ENCODE data around the gene EVL.
"Not testable (repeated sequence)": the region's sequence is repeated elsewhere in the genome, so short reads cannot be mapped to it uniquely, and the experiment has no call there.

The EVL gene

GRCh38 chr14:100147691-100148464 is 82.7 kb downstream of the EVL start:
- no peak for DNase-seq (ENCODE audit: low read depth)

- DNase-seq (ENCODE audit: low read depth): no peak
Measured at GRCh38 chr14:100148837-100149731, 83.9 kb downstream of the EVL start.

- no peak for DNase-seq (ENCODE audit: low read depth)
Measured at GRCh38 chr14:100149851-100150611, 84.8 kb downstream of the EVL start.

GRCh38 chr14:100150932-100151587 is 85.8 kb downstream of the EVL start:
- no peak for DNase-seq (ENCODE audit: low read depth)

GRCh38 chr14:100152091-100152490 is 86.9 kb downstream of the EVL start:
- DNase-seq (ENCODE audit: low read depth): no peak

- no peak for DNase-seq (ENCODE audit: low read depth)
Measured at GRCh38 chr14:100153560-100153959, 88.3 kb downstream of the EVL start.

- DNase-seq (ENCODE audit: low read depth): no peak
Measured at GRCh38 chr14:100155049-100155621, 89.9 kb downstream of the EVL start.

GRCh38 chr14:100155756-100156616 is 90.8 kb downstream of the EVL start:
- no peak for DNase-seq (ENCODE audit: low read depth)

- no peak for DNase-seq (ENCODE audit: low read depth)
Measured at GRCh38 chr14:100156776-100157175, 91.6 kb downstream of the EVL start.

GRCh38 chr14:100157548-100158232 is 92.5 kb downstream of the EVL start:
- DNase-seq (ENCODE audit: low read depth): not testable (repeated sequence)

- no peak for DNase-seq (ENCODE audit: low read depth)
Measured at GRCh38 chr14:100158566-100159093, 93.4 kb downstream of the EVL start.

- DNase-seq (ENCODE audit: low read depth): peak; percentile 25
Measured at GRCh38 chr14:100159094-100159864, 94.1 kb downstream of the EVL start, which contains the start of gene DEGS2. Gene DEGS2 (minus strand): TSS chr14:100159645. CDS start chr14:100159587, 58 bp downstream.

- no peak for DNase-seq (ENCODE audit: low read depth)
Measured at GRCh38 chr14:100159865-100160533, 94.8 kb downstream of the EVL start.

GRCh38 chr14:100160534-100160916 is 95.3 kb downstream of the EVL start:
- DNase-seq (ENCODE audit: low read depth): no peak

GRCh38 chr14:100165376-100165775 is 100.2 kb downstream of the EVL start:
- no peak for DNase-seq (ENCODE audit: low read depth)

GRCh38 chr14:100165831-100166440 is 100.7 kb downstream of the EVL start:
- DNase-seq (ENCODE audit: low read depth): no peak

- DNase-seq (ENCODE audit: low read depth): no peak
Measured at GRCh38 chr14:100168506-100168905, 103.3 kb downstream of the EVL start.

GRCh38 chr14:100170880-100171279 is 105.7 kb downstream of the EVL start:
- DNase-seq (ENCODE audit: low read depth): no peak

Measured in stimulated activated CD8-positive, alpha-beta memory T cell treated with anti-CD3 and anti-CD28 coated beads, Interleukin-12 subunit alpha, Interleukin-12 subunit beta, amount 100 ng/mL, for 1 hour (primary cell).